Measurements from ENCODE around the gene CPN2. TPM values are rescaled to one million over a fixed set of nuclear protein-coding genes. Genes with fewer than 3 reads are reported as not detected.

CPN2 gene
- total and polyA plus RNA-seq, 10 of the 15 experiments (the other 5 are each of a cell fraction or from before 2014, with no cell fraction given) = not detected

GRCh38 chr3:194370753-194371152, 19.6 kb upstream of the CPN2 start (continued):
- no peak for TF ChIP-seq RAD21 (IDR thresholded peaks at IDR 0.05; ENCODE audit: insufficient read depth, low read depth, low read length)

GRCh38 chr3:194369522-194370279, 18.6 kb upstream of the CPN2 start, which contains the start of gene LRRC15:
LRRC15 (minus strand) TSS chr3:194369743; CDS start chr3:194361043, 8,700 bp downstream.
- FAIRE-seq (no peak), ATAC-seq (peak; percentile 46), DNase-seq (ENCODE audit: low read depth, low spot score) (no peak)
- in situ Hi-C loops (cut with MboI) = no loop called here
- Histone ChIP-seq H3K4me1 (ENCODE audit: control insufficient read depth, insufficient read depth, low read length) (no peaks in the 10 kb centered on the region), H3K4me3 (no peak within 1 kb of the TSS), H3K9me3 (replicated peaks; ENCODE audit: control insufficient read depth, insufficient read depth, low read length) (no peaks in the 10 kb centered on the region), H3K27me3 (replicated peaks in 1 of 2; ENCODE audit: control insufficient read depth in 2 of 2, insufficient read depth in 2 of 2, low read length in 1 of 2) (peaks cover 8 to 12% of the 10 kb centered on the region in 2 experiments; a peak in 3 of 4 replicates), H3K4me2 (ENCODE audit: control insufficient read depth, insufficient read depth) (no peak within 1 kb of the TSS), H3K9ac (ENCODE audit: control insufficient read depth, insufficient read depth, low read length) (no peak within 1 kb of the TSS), H3K79me2 (ENCODE audit: control insufficient read depth, insufficient read depth, low read length) (no peaks in the 10 kb centered on the region), H3K27ac (ENCODE audit: control insufficient read depth, insufficient read depth) (no peak within 1 kb of the TSS), H4K20me1 (ENCODE audit: control insufficient read depth, insufficient read depth) (no peaks in the 10 kb centered on the region), H3K36me3 (ENCODE audit: control insufficient read depth in 2 of 2, insufficient read depth in 2 of 2, low read length in 1 of 2) (no peaks in the 10 kb centered on the region), H2AFZ (ENCODE audit: control insufficient read depth, low read depth, low read length) (no peak within 1 kb of the TSS)
- POLR2A ChIA-PET = no interaction called here
- intact Hi-C loops (cut with micrococcal nuclease; ENCODE audit: unreplicated experiment) = no loop called here
- BruUV-seq (replicated peaks) = no TSS peak
- RAD21 ChIA-PET (ENCODE audit: unreplicated experiment) = no interaction called here
- TF ChIP-seq ZBTB11 (CRISPR knock-in tag; IDR thresholded peaks at IDR 0.05) (no peak), YY1 (IDR thresholded peaks at IDR 0.05; ENCODE audit: low read depth, low read length) (no peak), NR2C2 (IDR thresholded peaks at IDR 0.05; ENCODE audit: borderline replicate concordance, control insufficient read depth, insufficient read length, low read depth) (no peak), CEBPZ (IDR thresholded peaks at IDR 0.05; ENCODE audit: low read depth, low read length) (no peak)
- CTCF ChIA-PET = no interaction called here
- 25% methylated on average over 21 of the region's 21 CpGs for WGBS (ENCODE audit: insufficient coverage, insufficient replicate concordance, low lambda C conversion rate, missing lambda C conversion rate)
- SMC1A ChIA-PET (ENCODE audit: uncharacterized antibody, unreplicated experiment) = no interaction called here
